NT2/D1 (cell line): ENCODE data around the gene ARHGAP10.

Experiments used
- SUZ12 ChIP-seq: IDR thresholded peaks from 2 replicates; pipeline ENCODE4 v1.6.1; 2011; ENCODE audit not compliant: insufficient read length, insufficient read depth; ENCODE audit errors: extremely low read depth
- ZNF274 ChIP-seq: IDR thresholded peaks from 2 replicates; pipeline ENCODE4 v1.6.1; 2011; ENCODE audit warnings: mild to moderate bottlenecking, low read depth, low read length

GRCh38 chr4:147732518-147733235 is 789 bp downstream of the ARHGAP10 start:
- TF ChIP-seq SUZ12: no peak
- no peak for TF ChIP-seq ZNF274
